ENCODE results near the gene ZCCHC3. TPM values are rescaled to one million over a fixed set of nuclear protein-coding genes. Genes with fewer than 3 reads are reported as not detected.

The ZCCHC3 gene
- polyA plus RNA-seq, 3 donors = 4.5 to 9.2 (median 5.6) TPM

- Mint-ChIP-seq H3K9me3 (no peaks in the 10 kb centered on the region), H3K4me1 (peaks cover 44% of the 10 kb centered on the region), H3K4me3 (peak overlapping the region in 1 of 2 donors; percentile 66), H3K27ac (peak overlapping the region in 3 of 7 donors; percentile 1 to 90 (median 6)), H3K27me3 (ENCODE audit: low read depth in 3 of 3) (no peaks in the 10 kb centered on the region), H3K36me3 (peaks cover 2 to 5% of the 10 kb centered on the region in 2 donors)
- Histone ChIP-seq H3K9me3 (replicated peaks in 1 of 2; ENCODE audit: control insufficient read depth in 1 of 2, insufficient read depth in 1 of 2, low read length in 2 of 2) (no peaks in the 10 kb centered on the region), H3K4me2 (replicated peaks; ENCODE audit: extremely low read depth, low read length, poor library complexity, severe bottlenecking) (no peak overlapping the region), H3K9ac (ENCODE audit: insufficient read depth, low read length, poor library complexity, severe bottlenecking) (no peak overlapping the region), H3K4me3 (replicated peaks in 1 of 3; ENCODE audit: low read depth in 2 of 3, low read length in 3 of 3) (no peak overlapping the region), H2AFZ (ENCODE audit: insufficient read depth, low read depth, low read length, poor library complexity, severe bottlenecking) (no peak overlapping the region), H4K20me1 (ENCODE audit: insufficient read depth, low read length) (peaks cover 23% of the 10 kb centered on the region), H3K4me1 (ENCODE audit: control insufficient read depth in 1 of 2, insufficient read depth in 2 of 2, low read length in 2 of 2) (peaks cover 51 to 62% of the 10 kb centered on the region in 2 donors), H3K36me3 (replicated peaks in 1 of 2; ENCODE audit: control insufficient read depth in 1 of 2, insufficient read depth in 2 of 2, low read length in 2 of 2) (no peaks in the 10 kb centered on the region), H3K27me3 (ENCODE audit: control insufficient read depth in 2 of 2, insufficient read depth in 2 of 2, low read length in 2 of 2) (no peaks in the 10 kb centered on the region), H3K79me2 (ENCODE audit: insufficient read depth, low read length) (peaks cover 41% of the 10 kb centered on the region), H3K27ac (ENCODE audit: low read depth in 1 of 2, low read length in 2 of 2) (no peak overlapping the region)
- WGBS (ENCODE audit: insufficient coverage) = 91% methylated on average over 3 of the region's 4 CpGs
- no peak for DNase-seq
- intact Hi-C loops (cut with micrococcal nuclease) = no loop called here
- no peak for TF ChIP-seq CTCF (IDR thresholded peaks at IDR 0.05)
These were observed 1.6 kb upstream of the ZCCHC3 start for GRCh38 chr20:295804-296203.

GRCh38 chr20:297925-298775 is 780 bp downstream of the ZCCHC3 start:
- no peaks in the 10 kb centered on the region for H3K27me3 ChIP-seq (ENCODE audit: control insufficient read depth in 2 of 2, insufficient read depth in 2 of 2, low read length in 2 of 2)
- peak overlapping the region; percentile 97 to 100 for H3K4me3 Mint-ChIP-seq
- peak overlapping the region; percentile 91 to 99 for H3K27ac ChIP-seq (ENCODE audit: low read depth in 1 of 2, low read length in 2 of 2)
- H3K27ac Mint-ChIP-seq = peak overlapping the region; percentile 90 to 99 (median 97)
- peak overlapping the region; percentile 57 to 92 (median 92) for H3K4me3 ChIP-seq (replicated peaks in 1 of 3; ENCODE audit: low read depth in 2 of 3, low read length in 3 of 3)
- no peaks in the 10 kb centered on the region for H3K9me3 Mint-ChIP-seq
- peak overlapping the region; percentile 93 for H3K4me2 ChIP-seq (replicated peaks; ENCODE audit: extremely low read depth, low read length, poor library complexity, severe bottlenecking)
- peaks cover 48% of the 10 kb centered on the region for H3K4me1 Mint-ChIP-seq
- TF ChIP-seq CTCF (IDR thresholded peaks at IDR 0.05) = no peak
- under 1% methylated on average over 75 of the region's 75 CpGs for WGBS (ENCODE audit: insufficient coverage)
- peaks cover 0 to 5% of the 10 kb centered on the region in 2 donors for H3K36me3 ChIP-seq (replicated peaks in 1 of 2; ENCODE audit: control insufficient read depth in 1 of 2, insufficient read depth in 2 of 2, low read length in 2 of 2)
- peaks cover 35% of the 10 kb centered on the region for H4K20me1 ChIP-seq (ENCODE audit: insufficient read depth, low read length)
- peak; percentile 50 to 62 (median 56) for DNase-seq
- peak overlapping the region; percentile 95 for H3K9ac ChIP-seq (ENCODE audit: insufficient read depth, low read length, poor library complexity, severe bottlenecking)
- H3K36me3 Mint-ChIP-seq = peaks cover 16 to 18% of the 10 kb centered on the region in 2 donors
- intact Hi-C loops (cut with micrococcal nuclease) = no loop called here
- H3K27me3 Mint-ChIP-seq (ENCODE audit: low read depth in 3 of 3) = peaks cover 0 to 1% (median 0%) of the 10 kb centered on the region in 3 donors
- peaks cover 47% of the 10 kb centered on the region for H3K79me2 ChIP-seq (ENCODE audit: insufficient read depth, low read length)
- H3K9me3 ChIP-seq (replicated peaks in 1 of 2; ENCODE audit: control insufficient read depth in 1 of 2, insufficient read depth in 1 of 2, low read length in 2 of 2) = no peaks in the 10 kb centered on the region
- H2AFZ ChIP-seq (ENCODE audit: insufficient read depth, low read depth, low read length, poor library complexity, severe bottlenecking) = peak overlapping the region; percentile 84
- peaks cover 41 to 55% of the 10 kb centered on the region in 2 donors for H3K4me1 ChIP-seq (ENCODE audit: control insufficient read depth in 1 of 2, insufficient read depth in 2 of 2, low read length in 2 of 2)
